Mucosa of gallbladder (tissue), 1 donor: ENCODE measurements around the gene HOXA2. TPM values are rescaled to one million over a fixed set of nuclear protein-coding genes. Genes with fewer than 3 reads are reported as not detected.

Experiments
- DNase-seq: peaks from one replicate; pipeline ENCODE4 v3.0.0-alpha.2; 2020; ENCODE audit warnings: low spot score
- total RNA-seq: library from RNA; stranded (reverse); gene quantifications from one replicate; pipeline ENCODE4 v1.2.1, GENCODE V29; 2021
- donor health status: DM: no; HTN: no; CAD: no.

The HOXA2 gene
- total RNA-seq, 1 donor from 2014 or later, result 0.52 TPM

- DNase-seq, result no peak
These were observed 38.8 kb upstream of the HOXA2 start for GRCh38 chr7:27141137-27141922.

GRCh38 chr7:27140126-27140857 lies 37.8 kb upstream of the HOXA2 start:
- DNase-seq, result no peak

DNA sequence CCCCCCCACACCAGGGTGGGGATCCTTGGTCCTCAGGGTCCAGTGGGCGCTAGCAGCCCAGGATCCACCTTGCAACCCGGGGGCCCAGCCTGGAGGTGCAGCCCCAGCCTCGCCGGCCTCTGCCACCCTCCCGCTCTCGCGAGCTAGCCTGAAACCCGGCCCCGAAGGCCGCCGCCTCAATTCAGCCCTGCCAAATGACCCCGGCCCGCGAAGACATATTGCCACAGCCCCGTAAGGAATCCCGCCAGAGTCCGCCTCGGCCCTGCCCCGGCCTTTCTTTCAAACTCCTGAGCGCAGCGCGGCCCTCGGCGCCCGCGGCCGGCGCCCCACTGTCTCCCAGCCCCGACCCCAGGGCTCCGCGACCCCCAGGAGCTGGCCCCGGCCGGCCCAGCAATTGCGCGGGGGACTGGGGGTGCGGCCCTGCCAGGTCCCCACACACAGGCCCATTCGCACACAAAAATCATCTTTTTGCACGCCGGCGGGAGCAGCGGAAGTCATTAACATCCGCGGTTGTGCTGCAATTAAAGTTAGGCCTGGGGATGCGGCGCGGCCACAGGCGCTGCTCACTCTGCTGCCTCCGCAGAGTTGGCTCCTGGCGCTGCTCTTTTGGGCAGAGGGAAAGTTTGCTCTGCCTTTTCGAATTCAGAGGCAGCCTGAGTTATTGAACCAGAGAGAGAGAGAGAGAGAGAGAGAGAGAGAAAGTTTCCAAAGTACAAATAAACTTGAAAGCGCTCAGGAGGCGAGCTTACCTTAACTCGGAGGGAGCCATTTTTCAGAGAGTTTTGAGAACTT lies 37.0 kb upstream of the HOXA2 start:
- DNase-seq, result no peak

DNA sequence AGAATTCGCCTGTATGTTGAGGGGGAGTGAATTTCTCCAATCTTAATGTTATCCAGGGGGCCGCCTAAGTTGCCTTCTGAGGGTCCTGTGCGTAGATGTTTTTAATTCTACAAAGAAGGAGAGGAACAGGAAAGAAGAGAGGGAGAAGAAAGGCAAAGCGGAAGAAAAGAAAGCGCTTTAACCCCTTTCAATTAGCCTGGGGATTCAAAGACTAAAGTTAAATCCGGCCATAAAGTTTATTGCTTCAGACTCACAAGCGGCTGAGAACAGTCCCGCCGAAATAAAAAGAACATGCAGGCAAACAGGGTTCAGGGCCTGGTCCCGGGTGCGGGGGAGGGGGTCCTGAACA lies 36.5 kb upstream of the HOXA2 start:
- DNase-seq, result no peak

DNA sequence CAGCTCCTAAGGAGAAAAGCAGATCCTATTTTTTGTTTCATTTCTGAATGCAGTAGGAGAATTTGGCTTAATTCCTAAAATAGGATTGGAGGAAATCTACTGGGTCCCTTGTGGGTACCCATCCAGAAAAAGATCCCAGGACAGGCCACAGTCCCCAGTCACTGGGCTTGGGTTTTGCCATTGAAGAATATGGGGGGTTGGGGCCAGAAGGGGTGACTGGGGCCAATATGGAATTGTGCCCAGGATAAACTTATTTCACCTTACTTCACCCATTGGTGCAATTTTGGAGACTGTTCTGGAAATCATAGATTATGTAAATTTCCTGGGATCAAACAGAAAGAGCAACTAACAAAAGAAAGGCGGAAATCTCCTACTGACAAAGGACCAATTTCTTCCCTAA lies 36.0 kb upstream of the HOXA2 start:
- DNase-seq, result no peak

- DNase-seq, result no peak
These were observed 35.3 kb upstream of the HOXA2 start for GRCh38 chr7:27137640-27138315.

DNA sequence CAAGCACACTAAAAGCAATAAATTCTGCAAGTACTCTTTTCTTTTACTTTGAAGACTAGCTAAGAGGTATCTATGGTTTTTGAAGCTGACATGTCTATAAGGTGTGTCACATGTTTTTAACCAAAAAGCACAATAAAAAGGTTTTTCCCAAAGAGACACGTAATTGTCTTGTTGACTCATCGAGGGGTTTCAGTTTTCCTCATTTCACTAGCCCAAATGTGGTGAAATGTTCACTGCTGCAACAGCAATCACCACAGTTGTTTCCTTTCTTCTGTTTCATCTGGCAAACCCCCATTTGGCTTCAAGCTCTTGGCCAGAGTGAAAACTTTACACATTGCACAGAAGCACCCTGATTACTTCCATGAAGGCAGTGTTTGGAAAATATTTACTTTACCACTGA lies 31.9 kb upstream of the HOXA2 start:
- no peak for DNase-seq

DNA sequence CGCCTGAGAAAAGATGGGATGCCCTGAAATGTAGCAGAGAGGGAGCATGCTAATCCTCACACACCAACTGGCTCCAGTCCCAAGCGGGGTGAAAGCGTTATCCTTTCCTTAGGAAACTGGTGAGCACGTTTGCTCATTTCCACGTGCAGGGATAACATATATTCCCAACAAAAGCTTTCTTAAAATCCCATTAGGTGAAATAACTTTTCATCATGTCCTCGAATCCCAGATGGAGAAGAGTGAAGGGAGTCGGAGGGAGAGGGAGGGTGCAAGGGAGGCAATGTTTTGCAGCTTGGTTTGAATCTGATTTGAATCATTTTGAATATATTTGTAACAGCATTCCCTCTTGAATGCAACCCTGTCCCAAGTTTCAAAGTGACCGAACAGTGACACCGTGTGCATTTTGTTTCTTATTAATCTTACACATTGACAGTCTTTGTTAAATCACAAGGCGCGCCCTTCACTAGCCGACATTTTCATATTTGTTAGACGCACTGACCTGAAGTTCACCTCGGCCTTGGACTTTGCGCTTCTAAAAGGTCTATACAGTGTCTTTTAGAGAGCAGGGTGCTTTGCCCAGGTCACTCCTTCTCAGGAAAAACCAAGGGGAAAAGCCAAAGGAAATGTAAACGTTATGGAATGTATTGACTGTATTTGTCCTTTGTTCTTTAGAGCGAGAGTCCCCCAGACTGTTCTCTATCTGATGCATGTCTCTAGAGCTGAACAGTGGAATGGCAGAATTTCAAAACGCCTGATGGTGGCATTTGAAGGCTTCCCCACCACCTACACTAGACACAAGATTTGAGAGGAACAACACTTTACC lies 31.1 kb upstream of the HOXA2 start:
- no peak for DNase-seq

DNA sequence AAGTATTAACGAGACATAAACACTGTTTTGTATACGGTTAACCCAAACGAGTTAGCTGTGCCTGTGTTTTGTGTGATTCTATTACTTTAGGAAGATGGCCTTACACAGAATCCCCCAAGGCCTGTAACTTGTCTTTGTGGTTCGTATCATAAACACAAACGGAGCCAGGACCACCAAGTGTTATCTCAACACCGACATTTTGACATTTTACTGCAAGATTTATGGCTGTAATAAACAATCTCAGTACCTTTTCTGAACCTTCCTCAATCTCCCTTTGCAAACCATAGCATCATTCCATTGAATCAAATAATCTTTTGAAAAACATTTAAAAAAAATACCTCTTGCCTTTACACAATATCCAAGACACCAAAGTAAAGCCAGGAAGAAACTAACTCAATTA lies 30.5 kb upstream of the HOXA2 start:
- no peak for DNase-seq

GRCh38 chr7:27132214-27132613 lies 29.7 kb upstream of the HOXA2 start:
- DNase-seq, result no peak

DNA sequence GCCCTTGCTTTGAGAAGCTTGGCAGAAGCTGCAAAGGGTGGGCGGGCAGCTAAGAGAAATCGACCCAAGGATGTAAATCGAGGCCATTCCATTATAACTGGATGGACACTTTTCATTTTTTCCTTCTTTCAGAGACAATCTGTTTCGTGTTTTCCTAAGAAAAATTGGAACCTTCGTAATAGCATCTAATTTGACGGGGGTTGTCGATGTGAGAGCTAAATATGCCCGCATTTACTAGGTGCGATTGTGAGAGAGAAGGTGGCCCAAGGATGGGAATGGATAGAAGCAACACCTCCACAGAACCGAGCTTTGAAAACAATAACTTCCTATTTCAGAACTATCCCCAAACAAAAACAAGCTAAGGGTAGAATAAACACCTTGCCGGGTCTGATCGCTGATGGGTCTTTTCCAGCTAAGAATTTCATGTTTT lies 28.9 kb upstream of the HOXA2 start:
- no peak for DNase-seq

DNA sequence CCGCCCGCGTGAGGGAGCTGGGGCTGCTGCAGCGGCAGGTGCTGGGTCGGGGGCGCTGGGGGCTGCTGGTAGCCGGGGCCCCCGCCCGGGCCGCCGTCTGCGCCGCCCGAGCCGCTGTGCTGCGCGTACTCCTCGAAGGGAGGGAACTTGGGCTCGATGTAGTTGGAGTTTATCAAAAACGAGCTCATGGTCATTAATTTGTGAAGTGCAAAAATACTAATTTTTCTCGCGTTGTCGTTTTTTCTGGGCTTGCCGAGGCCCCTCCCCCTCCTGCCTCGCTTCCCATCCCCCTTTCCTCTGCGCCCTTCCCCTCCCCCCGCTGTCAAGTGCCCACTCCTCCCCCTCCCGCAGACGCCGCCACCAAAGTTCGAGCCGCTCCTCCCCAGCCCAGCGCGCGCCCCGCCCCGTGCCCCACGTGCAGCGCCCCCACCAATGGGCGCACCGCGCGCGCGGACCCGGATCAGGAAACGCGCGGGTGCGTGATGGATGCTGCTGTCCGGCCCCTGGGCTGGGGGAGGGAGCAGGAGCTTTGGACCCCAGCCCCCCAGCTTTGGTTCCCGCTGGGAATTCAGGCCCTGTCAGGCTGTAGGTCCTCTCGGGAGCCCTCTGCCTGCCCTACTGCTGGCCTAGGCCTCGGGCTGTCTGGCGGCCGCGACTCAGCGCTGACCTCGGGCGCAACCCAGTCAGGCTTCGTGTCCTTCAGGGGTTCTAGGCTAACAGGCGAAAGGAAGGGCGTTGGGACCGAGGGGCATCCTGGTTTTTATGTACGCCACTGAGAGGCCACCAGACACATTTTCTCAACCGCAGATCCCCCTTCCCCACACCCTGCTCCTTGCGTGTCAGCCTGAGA lies 28.3 kb upstream of the HOXA2 start, which contains the start of gene HOXA4:
Gene HOXA4 (minus strand): TSS at position 218 of the 850 bp plus-strand sequence. CDS start 24 bp downstream, at position 194.
- peak; percentile 72 for DNase-seq

GRCh38 chr7:27129729-27130539 lies 27.5 kb upstream of the HOXA2 start:
- DNase-seq, result no peak

GRCh38 chr7:27128776-27129728 lies 26.6 kb upstream of the HOXA2 start:
- DNase-seq, result no peak

- DNase-seq, result no peak
These were observed 25.6 kb upstream of the HOXA2 start for GRCh38 chr7:27128034-27128433.

DNA sequence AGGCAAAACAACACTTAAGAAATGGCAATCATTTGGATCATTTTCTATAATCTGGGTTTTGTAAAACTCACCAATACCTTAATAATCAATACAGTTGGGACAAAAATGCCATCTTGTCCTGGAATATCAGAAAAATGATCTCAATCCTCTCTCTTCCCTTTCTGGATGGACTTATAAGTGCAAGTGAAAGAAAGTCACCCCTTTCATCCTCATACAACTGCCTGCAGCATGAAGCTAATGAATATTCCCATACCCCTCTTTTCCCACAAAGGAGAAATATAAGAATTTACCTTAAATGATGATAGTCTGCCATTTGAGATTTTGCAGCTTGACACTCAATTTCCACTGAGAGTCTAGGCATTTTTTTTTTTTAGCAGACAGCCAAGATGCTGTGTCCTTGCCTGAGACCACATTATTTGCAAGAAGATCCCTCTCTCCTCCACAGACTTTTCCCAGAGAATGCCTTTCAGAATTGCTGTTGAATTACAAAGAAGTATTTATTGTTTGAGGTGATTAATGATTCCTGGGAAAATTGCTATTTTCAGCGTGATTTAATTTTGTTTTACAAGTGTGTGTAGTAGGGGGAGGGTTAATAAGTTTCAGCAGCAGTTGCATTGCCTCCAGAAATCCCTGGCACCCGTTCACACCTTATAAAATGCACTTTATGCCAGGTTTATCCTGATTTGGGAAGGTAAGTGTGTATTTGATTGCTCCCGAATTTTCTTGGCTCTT lies 24.3 kb upstream of the HOXA2 start:
- DNase-seq, result no peak

GRCh38 chr7:27125986-27126394 lies 23.5 kb upstream of the HOXA2 start:
- DNase-seq, result no peak
